ENCODE measurements around the gene ZNF384.

DNA sequence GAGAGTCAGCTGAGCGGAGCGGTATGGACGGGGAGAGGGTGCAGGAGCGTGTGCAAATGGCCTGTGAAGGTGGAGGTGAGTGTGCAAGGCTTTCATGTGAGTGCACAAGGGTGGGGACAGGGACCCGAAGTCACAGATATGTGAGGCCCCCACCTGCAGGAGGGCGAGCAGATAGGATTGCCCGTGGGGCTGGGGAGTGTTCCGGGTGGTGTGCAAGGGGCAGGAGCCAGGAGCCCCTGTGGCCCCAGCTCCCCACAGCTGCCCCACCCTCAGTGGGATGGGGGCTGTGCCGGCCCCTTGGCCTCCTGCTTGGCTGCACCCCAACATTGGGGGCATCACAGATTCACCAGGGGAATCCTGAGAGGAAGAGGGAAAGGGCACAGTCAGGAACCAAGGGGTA, 5.5 kb upstream of the ZNF384 start:
- TF ChIP-seq, protein P1, sequence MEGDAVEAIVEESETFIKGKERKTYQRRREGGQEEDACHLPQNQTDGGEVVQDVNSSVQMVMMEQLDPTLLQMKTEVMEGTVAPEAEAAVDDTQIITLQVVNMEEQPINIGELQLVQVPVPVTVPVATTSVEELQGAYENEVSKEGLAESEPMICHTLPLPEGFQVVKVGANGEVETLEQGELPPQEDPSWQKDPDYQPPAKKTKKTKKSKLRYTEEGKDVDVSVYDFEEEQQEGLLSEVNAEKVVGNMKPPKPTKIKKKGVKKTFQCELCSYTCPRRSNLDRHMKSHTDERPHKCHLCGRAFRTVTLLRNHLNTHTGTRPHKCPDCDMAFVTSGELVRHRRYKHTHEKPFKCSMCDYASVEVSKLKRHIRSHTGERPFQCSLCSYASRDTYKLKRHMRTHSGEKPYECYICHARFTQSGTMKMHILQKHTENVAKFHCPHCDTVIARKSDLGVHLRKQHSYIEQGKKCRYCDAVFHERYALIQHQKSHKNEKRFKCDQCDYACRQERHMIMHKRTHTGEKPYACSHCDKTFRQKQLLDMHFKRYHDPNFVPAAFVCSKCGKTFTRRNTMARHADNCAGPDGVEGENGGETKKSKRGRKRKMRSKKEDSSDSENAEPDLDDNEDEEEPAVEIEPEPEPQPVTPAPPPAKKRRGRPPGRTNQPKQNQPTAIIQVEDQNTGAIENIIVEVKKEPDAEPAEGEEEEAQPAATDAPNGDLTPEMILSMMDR (IDR thresholded peaks at IDR 0.05) = no peak
- no peak for TF ChIP-seq EZH2phosphoT487 (IDR thresholded peaks at IDR 0.05)
